ENCODE measurements around the gene PDRG1.

PDRG1 gene

DNA sequence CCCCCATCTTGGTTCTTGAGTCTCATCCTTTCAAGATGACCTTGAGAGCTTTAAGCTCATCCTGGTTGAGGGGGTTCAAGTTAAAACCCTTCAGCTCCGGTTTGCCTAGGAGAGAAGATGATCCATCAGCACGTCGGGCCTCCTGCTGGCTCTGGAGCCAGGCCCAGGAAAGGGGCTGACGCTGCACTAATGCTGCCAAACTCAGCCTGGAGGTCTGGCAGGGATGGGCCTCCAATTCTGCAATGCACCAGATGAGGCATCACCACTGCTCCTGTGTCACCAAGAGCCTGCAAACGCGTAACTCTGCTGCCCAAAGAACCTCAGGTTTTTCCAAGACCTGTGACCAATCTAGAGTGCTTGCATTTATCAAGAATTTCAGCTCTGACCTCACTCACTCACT is 6.1 kb downstream of the PDRG1 start:
- POLR2A ChIA-PET (ENCODE audit: low non-redundant PET) = no interaction called here
- DNase-seq (ENCODE audit: low spot score) = no peak
- H3K27ac ChIP-seq = no peak overlapping the region
- TF ChIP-seq, protein P1, sequence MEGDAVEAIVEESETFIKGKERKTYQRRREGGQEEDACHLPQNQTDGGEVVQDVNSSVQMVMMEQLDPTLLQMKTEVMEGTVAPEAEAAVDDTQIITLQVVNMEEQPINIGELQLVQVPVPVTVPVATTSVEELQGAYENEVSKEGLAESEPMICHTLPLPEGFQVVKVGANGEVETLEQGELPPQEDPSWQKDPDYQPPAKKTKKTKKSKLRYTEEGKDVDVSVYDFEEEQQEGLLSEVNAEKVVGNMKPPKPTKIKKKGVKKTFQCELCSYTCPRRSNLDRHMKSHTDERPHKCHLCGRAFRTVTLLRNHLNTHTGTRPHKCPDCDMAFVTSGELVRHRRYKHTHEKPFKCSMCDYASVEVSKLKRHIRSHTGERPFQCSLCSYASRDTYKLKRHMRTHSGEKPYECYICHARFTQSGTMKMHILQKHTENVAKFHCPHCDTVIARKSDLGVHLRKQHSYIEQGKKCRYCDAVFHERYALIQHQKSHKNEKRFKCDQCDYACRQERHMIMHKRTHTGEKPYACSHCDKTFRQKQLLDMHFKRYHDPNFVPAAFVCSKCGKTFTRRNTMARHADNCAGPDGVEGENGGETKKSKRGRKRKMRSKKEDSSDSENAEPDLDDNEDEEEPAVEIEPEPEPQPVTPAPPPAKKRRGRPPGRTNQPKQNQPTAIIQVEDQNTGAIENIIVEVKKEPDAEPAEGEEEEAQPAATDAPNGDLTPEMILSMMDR (conservative IDR thresholded peaks at IDR 0.05; ENCODE audit: low read depth) = no peak
- CTCF ChIA-PET = no interaction called here

DNA sequence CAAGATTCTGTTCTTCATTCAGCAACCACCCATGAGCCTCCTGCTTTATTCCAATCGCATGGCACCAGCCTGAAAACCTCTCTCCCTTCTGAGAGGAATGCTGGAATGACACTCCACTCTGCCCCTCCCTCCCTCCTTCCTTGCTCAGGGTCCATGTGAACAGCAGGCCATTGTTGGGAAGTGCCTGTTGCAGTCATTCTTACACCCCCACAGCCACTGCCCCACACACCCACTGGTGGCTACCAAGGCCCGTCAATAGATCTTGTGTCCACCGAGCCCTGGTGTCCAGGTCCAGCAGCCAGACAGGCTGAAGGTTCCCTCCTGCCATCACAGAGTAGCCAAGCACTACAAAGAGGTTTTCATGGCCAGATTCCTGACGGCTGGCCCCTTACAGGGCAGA is 6.5 kb downstream of the PDRG1 start:
- 0 out of 2 replicates have a peak overlapping the region, but pooled peaks have one; percentile 0 for H3K27ac ChIP-seq
- TF ChIP-seq, protein P1 (conservative IDR thresholded peaks at IDR 0.05; ENCODE audit: low read depth) = no peak
- POLR2A ChIA-PET (ENCODE audit: low non-redundant PET) = no interaction called here
- CTCF ChIA-PET = no interaction called here
- DNase-seq (ENCODE audit: low spot score) = no peak

DNA sequence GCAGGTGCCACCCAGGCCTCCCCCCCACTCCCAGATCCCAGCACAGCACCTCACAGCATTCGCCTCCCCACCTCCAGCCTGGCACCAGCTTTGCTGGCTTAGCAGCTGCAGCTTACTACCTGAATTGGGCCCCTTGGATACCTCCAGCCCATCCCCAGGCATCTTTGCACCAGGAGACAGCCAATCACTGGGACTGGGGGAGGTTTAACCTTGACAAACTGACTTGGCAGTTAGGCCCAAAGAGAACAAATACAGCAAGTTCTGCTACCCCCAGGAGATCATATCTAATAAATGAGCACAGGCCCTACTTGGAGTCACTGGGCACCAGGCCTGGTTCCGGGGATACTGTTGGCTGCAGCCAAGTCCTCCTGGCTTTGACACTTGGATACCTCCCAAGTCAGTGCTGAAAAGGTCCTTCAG is 8.8 kb downstream of the PDRG1 start:
- no peak overlapping the region for H3K27ac ChIP-seq
- no peak for DNase-seq (ENCODE audit: low spot score)
- TF ChIP-seq, protein P1 (conservative IDR thresholded peaks at IDR 0.05; ENCODE audit: low read depth) = no peak
- ChIA-PET CTCF (interaction anchor here (0.6 to 1.2 kb wide), 4 partner anchors 9 to 93 kb away, joined by 3 to 4 read pairs (median 3); partner anchors contain the start of gene PDRG1), POLR2A (ENCODE audit: low non-redundant PET) (interaction anchor here (0.9 kb wide), 1 partner anchor 63 kb away, joined by 3 read pairs; no protein-coding TSS in a partner anchor)

DNA sequence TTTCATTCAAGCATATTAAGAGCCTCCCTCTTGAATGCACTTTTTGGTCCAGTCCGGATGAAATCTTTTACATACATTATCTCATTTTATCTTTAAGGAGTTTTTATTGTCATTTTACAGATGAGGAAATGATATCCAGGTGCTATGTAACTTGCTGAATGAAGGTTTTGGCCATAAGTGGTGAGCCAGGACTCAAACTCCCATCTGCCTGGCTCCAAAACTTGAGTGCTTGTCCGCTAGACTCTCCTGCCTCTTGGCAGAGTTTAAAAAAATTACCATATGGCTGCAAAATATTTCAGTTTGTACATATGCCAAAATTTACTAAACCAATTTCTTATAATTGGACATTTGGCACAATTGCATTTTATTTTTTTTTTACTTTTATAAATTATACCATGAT is 12.2 kb downstream of the PDRG1 start:
- H3K27ac ChIP-seq = no peak overlapping the region
- TF ChIP-seq, protein P1 (conservative IDR thresholded peaks at IDR 0.05; ENCODE audit: low read depth) = no peak
- CTCF ChIA-PET = interaction anchor here (0.7 to 2.7 kb wide), 3 partner anchors 13 to 217 kb away, joined by 4 to 9 read pairs (median 5); partner anchors contain the start of gene PDRG1
- POLR2A ChIA-PET (ENCODE audit: low non-redundant PET) = no interaction called here
- no peak for DNase-seq (ENCODE audit: low spot score)

DNA sequence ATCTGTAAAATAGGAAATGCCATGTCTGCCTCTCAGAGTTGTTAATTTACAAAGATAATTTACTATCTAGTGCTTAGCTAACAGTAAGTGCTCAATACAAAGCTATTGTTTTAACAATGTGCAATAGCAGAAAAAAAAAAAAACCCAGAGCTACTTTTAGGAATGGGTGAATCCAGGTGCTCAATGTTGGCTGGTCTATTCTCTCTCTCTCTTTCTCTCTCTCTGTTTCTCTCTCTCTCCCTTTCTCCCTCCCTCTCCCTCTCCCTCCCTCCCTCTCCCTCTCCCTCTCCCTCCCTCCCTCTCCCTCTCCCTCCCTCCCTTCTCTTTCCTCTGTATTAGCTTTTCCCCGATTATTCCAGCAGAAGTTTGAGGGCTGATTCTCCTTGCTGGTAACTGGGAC is 14.0 kb downstream of the PDRG1 start:
- H3K27ac ChIP-seq = no peak overlapping the region
- ChIA-PET POLR2A (ENCODE audit: low non-redundant PET) (no interaction called here), CTCF (interaction anchor here (0.6 to 0.9 kb wide), 2 partner anchors 87 to 91 kb away, joined by 4 to 6 read pairs; no protein-coding TSS in a partner anchor)
- DNase-seq (ENCODE audit: low spot score) = no peak
- TF ChIP-seq, protein P1 (conservative IDR thresholded peaks at IDR 0.05; ENCODE audit: low read depth) = no peak

DNA sequence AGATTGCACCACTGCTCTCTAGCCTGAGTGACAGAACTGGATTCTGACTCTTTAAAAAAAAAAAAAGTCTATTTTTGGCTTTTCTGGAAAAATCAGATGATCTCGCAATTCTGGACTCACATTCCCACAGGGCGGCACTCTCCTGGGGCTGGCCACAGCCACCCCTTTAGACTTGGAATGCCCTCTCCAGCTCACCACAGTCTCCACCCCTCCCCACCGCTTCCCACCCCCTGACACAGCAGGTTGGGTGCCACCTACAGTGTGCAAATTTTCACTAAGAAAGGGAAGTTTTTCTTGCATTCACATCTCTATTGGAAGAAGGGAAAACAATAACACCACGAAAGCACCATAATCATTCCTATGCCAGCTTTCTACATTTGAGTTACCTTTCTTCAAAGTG is 15.4 kb downstream of the PDRG1 start:
- ChIA-PET CTCF (interaction anchor here (0.7 to 1.6 kb wide), 2 partner anchors 82 to 84 kb away, joined by 3 to 5 read pairs; no protein-coding TSS in a partner anchor), POLR2A (ENCODE audit: low non-redundant PET) (no interaction called here)
- TF ChIP-seq, protein P1 (conservative IDR thresholded peaks at IDR 0.05; ENCODE audit: low read depth) = no peak
- DNase-seq (ENCODE audit: low spot score) = no peak
- no peak overlapping the region for H3K27ac ChIP-seq
